ENCODE measurements around the gene SLC40A1. TPM values are rescaled to one million over a fixed set of nuclear protein-coding genes. Genes with fewer than 3 reads are reported as not detected.

SLC40A1 gene
- total and polyA plus RNA-seq, 2 of the 13 experiments (the other 11 are each of a cell fraction or from before 2014, with no cell fraction given): 10.6 to 24.9 TPM

GRCh38 chr2:189559579-189560272 is 20.9 kb downstream of the SLC40A1 start (continued):
- TF ChIP-seq HDAC6 (IDR thresholded peaks at IDR 0.05; ENCODE audit: low read depth, low read length): no peak
- no peak for TF ChIP-seq ZNF546 (CRISPR knock-in tag; conservative IDR thresholded peaks at IDR 0.05)
- no peak for TF ChIP-seq KDM5B (CRISPR knock-in tag; IDR thresholded peaks at IDR 0.05; ENCODE audit: borderline replicate concordance)
- no peak for TF ChIP-seq ZHX2 (IDR thresholded peaks at IDR 0.05; ENCODE audit: low read depth)
- TF ChIP-seq ZHX2 (CRISPR knock-in tag; IDR thresholded peaks at IDR 0.05; ENCODE audit: borderline replicate concordance): no peak
- TF ChIP-seq NFATC3 (CRISPR knock-in tag; IDR thresholded peaks at IDR 0.05): no peak
- TF ChIP-seq MTF2 (CRISPR knock-in tag; IDR thresholded peaks at IDR 0.05; ENCODE audit: borderline replicate concordance): no peak
- no peak for TF ChIP-seq THAP7 (CRISPR knock-in tag; IDR thresholded peaks at IDR 0.05)
- TF ChIP-seq TBL1XR1 (IDR thresholded peaks at IDR 0.05; ENCODE audit: borderline replicate concordance, low read length, partially characterized antibody): no peak
- TF ChIP-seq FOSL2 (CRISPR knock-in tag; IDR thresholded peaks at IDR 0.05): no peak
- no peak for TF ChIP-seq KDM1A (CRISPR knock-in tag; IDR thresholded peaks at IDR 0.05)
- no peak for TF ChIP-seq ZNF274 (CRISPR knock-in tag; IDR thresholded peaks at IDR 0.05)
- no peak for TF ChIP-seq PAWR (CRISPR knock-in tag; IDR thresholded peaks at IDR 0.05; ENCODE audit: borderline replicate concordance)
- no peak for TF ChIP-seq REPIN1 (CRISPR knock-in tag; IDR thresholded peaks at IDR 0.05; ENCODE audit: borderline replicate concordance, low read depth)
- TF ChIP-seq E2F1 (CRISPR knock-in tag; IDR thresholded peaks at IDR 0.05): no peak
- no peak for TF ChIP-seq ZNF3 (CRISPR knock-in tag; IDR thresholded peaks at IDR 0.05)
- TF ChIP-seq ZNF878 (CRISPR knock-in tag; IDR thresholded peaks at IDR 0.05): no peak
- no peak for TF ChIP-seq FOXJ3 (CRISPR knock-in tag; IDR thresholded peaks at IDR 0.05; ENCODE audit: borderline replicate concordance)
- TF ChIP-seq NFE2L1 (CRISPR knock-in tag; IDR thresholded peaks at IDR 0.05; ENCODE audit: borderline replicate concordance): no peak
- TF ChIP-seq ERF (CRISPR knock-in tag; IDR thresholded peaks at IDR 0.05): no peak
- peak; percentile 47 for TF ChIP-seq MED1 (CRISPR knock-in tag; IDR thresholded peaks at IDR 0.05)
- TF ChIP-seq ZNF563 (CRISPR knock-in tag; IDR thresholded peaks at IDR 0.05): no peak
